ENCODE measurements around the gene OR7A5.

The OR7A5 gene

GRCh38 chr19:14809272-14810057 lies 25.5 kb downstream of the OR7A5 start:
- DNase-seq: no peak
- Histone ChIP-seq H3K36me3 (ENCODE audit: insufficient read depth, low read length) (no peaks in the 10 kb centered on the region), H3K79me2 (ENCODE audit: insufficient read depth, low read length) (no peaks in the 10 kb centered on the region), H3K4me1 (ENCODE audit: insufficient read depth, low read length) (no peaks in the 10 kb centered on the region), H3K27me3 (ENCODE audit: insufficient read depth, low read length, poor library complexity) (no peaks in the 10 kb centered on the region), H3K9ac (ENCODE audit: low read depth, low read length) (no peak overlapping the region), H3K9me3 (ENCODE audit: insufficient read depth, low read length, severe bottlenecking) (no peaks in the 10 kb centered on the region), H2AFZ (ENCODE audit: low read depth, low read length) (no peak overlapping the region), H3K4me2 (ENCODE audit: insufficient read depth, low read length) (no peak overlapping the region), H4K20me1 (ENCODE audit: insufficient read depth, low read length) (no peaks in the 10 kb centered on the region), H3K27ac (ENCODE audit: low read length) (no peak overlapping the region), H3K4me3 (ENCODE audit: low read depth in 1 of 2, low read length in 2 of 2) (no peak overlapping the region)
- ATAC-seq (ENCODE audit: insufficient read depth, low read depth): no peak
- TF ChIP-seq EZH2 (IDR thresholded peaks at IDR 0.05; ENCODE audit: borderline replicate concordance, low read depth, low read length, severe bottlenecking) (no peak), CTCF (IDR thresholded peaks at IDR 0.05; ENCODE audit: borderline replicate concordance, extremely low read depth, low read length, poor library complexity, severe bottlenecking) (no peak)

GRCh38 chr19:14804765-14805164 lies 30.2 kb downstream of the OR7A5 start:
- no peak overlapping the region for H3K4me2 ChIP-seq (ENCODE audit: insufficient read depth, low read length)
- no peak for TF ChIP-seq EZH2 (IDR thresholded peaks at IDR 0.05; ENCODE audit: borderline replicate concordance, low read depth, low read length, severe bottlenecking)
- TF ChIP-seq CTCF (IDR thresholded peaks at IDR 0.05; ENCODE audit: borderline replicate concordance, extremely low read depth, low read length, poor library complexity, severe bottlenecking): no peak
- no peaks in the 10 kb centered on the region for H3K36me3 ChIP-seq (ENCODE audit: insufficient read depth, low read length)
- H2AFZ ChIP-seq (ENCODE audit: low read depth, low read length): no peak overlapping the region
- no peaks in the 10 kb centered on the region for H4K20me1 ChIP-seq (ENCODE audit: insufficient read depth, low read length)
- H3K9me3 ChIP-seq (ENCODE audit: insufficient read depth, low read length, severe bottlenecking): no peaks in the 10 kb centered on the region
- H3K4me3 ChIP-seq (ENCODE audit: low read depth in 1 of 2, low read length in 2 of 2): no peak overlapping the region
- no peak overlapping the region for H3K27ac ChIP-seq (ENCODE audit: low read length)
- ATAC-seq (ENCODE audit: insufficient read depth, low read depth) (no peak), DNase-seq (no peak)
- H3K79me2 ChIP-seq (ENCODE audit: insufficient read depth, low read length): no peaks in the 10 kb centered on the region
- H3K9ac ChIP-seq (ENCODE audit: low read depth, low read length): no peak overlapping the region
- H3K27me3 ChIP-seq (ENCODE audit: insufficient read depth, low read length, poor library complexity): no peaks in the 10 kb centered on the region
- no peaks in the 10 kb centered on the region for H3K4me1 ChIP-seq (ENCODE audit: insufficient read depth, low read length)

- no peak overlapping the region for H2AFZ ChIP-seq (ENCODE audit: low read depth, low read length)
- no peak overlapping the region for H3K4me3 ChIP-seq (ENCODE audit: low read depth in 1 of 2, low read length in 2 of 2)
- H3K4me1 ChIP-seq (ENCODE audit: insufficient read depth, low read length): no peaks in the 10 kb centered on the region
- no peak overlapping the region for H3K27ac ChIP-seq (ENCODE audit: low read length)
- H3K27me3 ChIP-seq (ENCODE audit: insufficient read depth, low read length, poor library complexity): no peaks in the 10 kb centered on the region
- H3K36me3 ChIP-seq (ENCODE audit: insufficient read depth, low read length): no peaks in the 10 kb centered on the region
- DNase-seq (no peak), ATAC-seq (ENCODE audit: insufficient read depth, low read depth) (no peak)
- H3K9ac ChIP-seq (ENCODE audit: low read depth, low read length): no peak overlapping the region
- H3K79me2 ChIP-seq (ENCODE audit: insufficient read depth, low read length): no peaks in the 10 kb centered on the region
- H4K20me1 ChIP-seq (ENCODE audit: insufficient read depth, low read length): no peaks in the 10 kb centered on the region
- H3K9me3 ChIP-seq (ENCODE audit: insufficient read depth, low read length, severe bottlenecking): no peaks in the 10 kb centered on the region
- no peak for TF ChIP-seq CTCF (IDR thresholded peaks at IDR 0.05; ENCODE audit: borderline replicate concordance, extremely low read depth, low read length, poor library complexity, severe bottlenecking)
- TF ChIP-seq EZH2 (IDR thresholded peaks at IDR 0.05; ENCODE audit: borderline replicate concordance, low read depth, low read length, severe bottlenecking): no peak
- H3K4me2 ChIP-seq (ENCODE audit: insufficient read depth, low read length): no peak overlapping the region
Observed at GRCh38 chr19:14798760-14799159, 36.2 kb downstream of the OR7A5 start.

Data from DND-41 (cell line).